ENCODE results near the gene CHST5. TPM values are rescaled to one million over a fixed set of nuclear protein-coding genes. Genes with fewer than 3 reads are reported as not detected.
A peak's percentile ranks its signal among the peaks of the same experiment; 100 is the strongest.

CHST5 gene
- total RNA-seq (under 1 TPM; 0.14 to 0.45 (median 0.16) TPM), polyA plus RNA-seq (0.11 TPM)
- long read RNA-seq, donor 1, partial matches to known transcripts, result 0 of 1 reads
- long read RNA-seq, donor 1, other reads (novel, unspliced or antisense), result 0 of 1 reads
- long read RNA-seq, donor 2, result 0 reads
- long read RNA-seq, donor 3, result 0 reads
- long read RNA-seq, donor 4, result 0 reads

DNA sequence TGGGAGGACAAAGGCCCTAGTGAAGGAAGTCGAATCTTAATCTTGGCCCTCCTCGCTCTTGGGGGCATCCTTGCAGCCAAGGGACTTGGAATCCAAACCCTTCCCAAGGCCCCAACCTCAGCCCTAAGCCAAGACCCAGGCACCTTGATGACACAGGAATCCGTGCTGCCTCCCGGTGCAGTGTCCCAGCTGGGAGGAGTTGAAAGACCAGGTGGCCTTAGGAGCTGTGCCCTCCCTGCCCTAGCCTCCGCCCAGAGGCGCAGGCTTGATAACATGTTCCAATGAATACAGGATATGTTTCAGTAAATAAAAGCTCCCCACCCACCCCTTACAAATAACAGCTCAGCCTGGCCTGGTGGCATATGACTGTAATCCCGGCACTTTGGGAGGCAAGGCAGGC is at the start of gene CHST5:
TSS of gene CHST5 (minus strand) at position 208 of the 400 bp plus-strand sequence. CDS start 5,724 bp downstream, outside the sequence.
- no peaks in the 10 kb centered on the region for H3K27me3 ChIP-seq (ENCODE audit: control insufficient read depth, insufficient read depth)
- no peaks in the 10 kb centered on the region for H3K9me3 ChIP-seq (ENCODE audit: control insufficient read depth, low read length)
- no peak within 1 kb of the TSS for H3K4me3 ChIP-seq (ENCODE audit: low read length)
- H3K27ac ChIP-seq (ENCODE audit: low read length), result no peak within 1 kb of the TSS
- no peak for DNase-seq
- H3K4me1 ChIP-seq (ENCODE audit: control insufficient read depth, insufficient read depth, low read length), result no peaks in the 10 kb centered on the region
- WGBS, result 91% methylated on average over 7 of the region's 7 CpGs
- ATAC-seq, result no peak
- intact Hi-C loops (cut with DNase I), result loop anchor here in 2 of 4 donors (10.0 kb wide), 2 partner anchors 51 to 61 kb away; no protein-coding TSS in a partner anchor

DNA sequence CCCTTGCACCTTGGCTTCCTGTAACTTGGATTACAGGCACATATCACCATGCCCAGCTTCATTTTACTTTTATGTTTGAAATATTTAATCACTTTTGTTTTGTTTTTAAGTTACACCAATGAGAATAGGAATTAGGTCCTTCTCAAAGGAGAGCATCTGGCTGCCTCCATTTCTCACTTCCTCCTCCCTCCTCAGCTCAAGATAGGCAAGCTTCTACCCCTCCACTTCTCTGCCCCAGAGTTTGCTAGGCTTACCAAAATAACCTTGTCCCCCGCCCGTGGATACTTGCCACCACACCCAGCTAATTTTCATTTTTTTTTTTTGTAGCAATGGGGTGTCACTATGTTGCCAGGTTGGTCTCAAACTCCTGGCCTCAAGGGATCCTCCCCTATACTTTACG is 48.2 kb upstream of the CHST5 start:
- Histone ChIP-seq H3K4me3 (ENCODE audit: low read length) (no peak overlapping the region), H3K27ac (ENCODE audit: low read length) (no peak overlapping the region), H3K9me3 (ENCODE audit: control insufficient read depth, low read length) (no peaks in the 10 kb centered on the region), H3K27me3 (ENCODE audit: control insufficient read depth, insufficient read depth) (no peaks in the 10 kb centered on the region), H3K4me1 (ENCODE audit: control insufficient read depth, insufficient read depth, low read length) (no peaks in the 10 kb centered on the region)
- ATAC-seq, result no peak
- WGBS, result 71% methylated on average over 3 of the region's 3 CpGs
- intact Hi-C loops (cut with DNase I), result no loop called here
- DNase-seq, result no peak

DNA sequence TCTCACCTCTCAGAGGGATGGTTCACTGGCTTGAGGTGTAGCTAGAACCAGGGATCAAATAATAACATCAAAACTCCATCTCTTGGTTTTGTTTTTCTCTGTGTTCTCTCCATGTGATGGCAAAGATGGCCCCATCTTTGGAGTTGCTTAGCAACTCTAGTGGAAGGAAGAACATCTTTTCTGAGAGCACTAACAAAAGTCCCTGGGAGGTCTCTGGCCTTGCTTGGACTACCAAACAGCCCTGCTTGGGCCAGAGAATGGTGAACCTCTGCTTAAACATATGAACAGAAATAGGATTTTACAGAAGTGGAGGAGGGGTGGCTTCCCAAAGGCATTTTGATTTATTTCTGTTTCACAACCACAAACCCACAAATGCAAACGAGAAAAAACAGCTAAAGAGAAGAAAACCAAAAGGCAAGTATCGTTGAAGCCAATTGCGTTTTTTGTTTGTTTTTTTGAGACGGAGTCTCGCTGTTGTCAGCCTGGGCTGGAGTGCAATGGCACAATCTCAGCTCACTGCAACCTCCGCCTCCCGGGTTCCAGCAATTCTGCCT is 43.5 kb upstream of the CHST5 start:
- intact Hi-C loops (cut with DNase I), result no loop called here
- H3K4me3 ChIP-seq (ENCODE audit: low read length), result no peak overlapping the region
- H3K4me1 ChIP-seq (ENCODE audit: control insufficient read depth, insufficient read depth, low read length), result no peaks in the 10 kb centered on the region
- ATAC-seq (no peak), DNase-seq (no peak)
- no peak overlapping the region for H3K27ac ChIP-seq (ENCODE audit: low read length)
- H3K9me3 ChIP-seq (ENCODE audit: control insufficient read depth, low read length), result no peaks in the 10 kb centered on the region
- 87% methylated on average over 7 of the region's 7 CpGs for WGBS
- H3K27me3 ChIP-seq (ENCODE audit: control insufficient read depth, insufficient read depth), result no peaks in the 10 kb centered on the region

DNA sequence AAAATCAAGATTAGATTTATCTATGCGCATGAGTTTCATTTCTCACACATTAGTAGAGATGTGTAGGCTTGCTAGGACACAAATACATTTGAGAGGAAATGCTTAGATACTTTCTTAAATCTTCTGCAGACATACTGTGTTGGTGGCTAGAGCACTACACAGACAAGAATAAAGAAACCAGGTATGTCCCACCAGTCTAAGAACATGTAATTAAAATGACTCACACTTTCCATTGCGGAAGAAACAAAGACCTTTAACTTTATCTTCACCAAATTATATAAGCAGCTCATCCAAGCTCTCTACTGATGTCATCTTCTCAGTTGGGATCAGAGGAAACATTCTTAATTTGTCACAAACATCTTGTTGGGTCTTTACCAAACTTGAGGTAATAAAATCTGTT is 42.8 kb upstream of the CHST5 start:
- DNase-seq, result no peak
- intact Hi-C loops (cut with DNase I), result no loop called here
- H3K4me1 ChIP-seq (ENCODE audit: control insufficient read depth, insufficient read depth, low read length), result no peaks in the 10 kb centered on the region
- no peaks in the 10 kb centered on the region for H3K9me3 ChIP-seq (ENCODE audit: control insufficient read depth, low read length)
- WGBS, result 91% methylated on average over 2 of the region's 2 CpGs
- no peak overlapping the region for H3K27ac ChIP-seq (ENCODE audit: low read length)
- no peaks in the 10 kb centered on the region for H3K27me3 ChIP-seq (ENCODE audit: control insufficient read depth, insufficient read depth)
- H3K4me3 ChIP-seq (ENCODE audit: low read length), result no peak overlapping the region
- ATAC-seq, result no peak

DNA sequence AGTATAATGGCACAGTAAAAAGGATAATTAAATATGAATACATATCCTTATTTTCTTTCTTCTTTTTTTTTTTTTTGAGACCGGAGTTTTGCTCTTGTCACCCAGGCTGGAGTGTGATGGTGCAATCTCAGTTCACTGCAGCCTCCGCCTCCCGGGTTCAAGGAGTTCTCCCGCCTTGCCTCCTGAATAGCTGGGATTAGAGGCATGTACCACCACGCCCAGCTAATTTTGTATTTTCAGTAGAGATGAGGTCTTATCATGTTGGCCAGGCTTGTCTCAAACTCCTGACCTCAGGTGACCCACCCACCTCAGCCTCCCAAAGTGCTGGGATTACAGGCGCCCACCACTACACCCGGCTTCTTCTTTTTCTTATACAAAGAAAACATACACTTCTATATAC is 42.3 kb upstream of the CHST5 start:
- intact Hi-C loops (cut with DNase I), result no loop called here
- no peaks in the 10 kb centered on the region for H3K4me1 ChIP-seq (ENCODE audit: control insufficient read depth, insufficient read depth, low read length)
- WGBS, result 89% methylated on average over 7 of the region's 7 CpGs
- no peak overlapping the region for H3K4me3 ChIP-seq (ENCODE audit: low read length)
- no peak for ATAC-seq
- no peak overlapping the region for H3K27ac ChIP-seq (ENCODE audit: low read length)
- no peak for DNase-seq
- H3K9me3 ChIP-seq (ENCODE audit: control insufficient read depth, low read length), result no peaks in the 10 kb centered on the region
- no peaks in the 10 kb centered on the region for H3K27me3 ChIP-seq (ENCODE audit: control insufficient read depth, insufficient read depth)

DNA sequence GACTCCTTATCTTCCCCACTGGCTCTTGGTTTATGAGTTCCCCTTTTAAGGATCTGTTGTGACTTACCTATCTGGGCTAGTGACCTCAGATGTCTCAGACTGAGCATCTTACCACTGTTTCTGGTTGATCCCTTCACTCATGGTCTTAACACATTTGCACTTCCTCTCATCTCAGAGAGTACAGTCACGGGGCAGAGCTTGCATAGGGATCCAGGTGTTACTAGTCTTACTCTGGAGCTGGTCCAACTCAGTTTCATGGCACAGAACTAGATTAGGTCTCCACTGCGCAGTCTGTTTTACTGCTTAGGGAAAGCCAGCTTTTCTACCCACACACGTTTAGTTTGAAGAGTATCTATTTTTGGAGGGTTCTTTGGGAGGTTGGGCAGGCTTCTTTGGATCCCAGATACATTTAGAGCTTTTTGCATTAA is 40.5 kb upstream of the CHST5 start:
- Histone ChIP-seq H3K27ac (ENCODE audit: low read length) (no peak overlapping the region), H3K9me3 (ENCODE audit: control insufficient read depth, low read length) (no peaks in the 10 kb centered on the region), H3K27me3 (ENCODE audit: control insufficient read depth, insufficient read depth) (no peaks in the 10 kb centered on the region), H3K4me3 (ENCODE audit: low read length) (no peak overlapping the region), H3K4me1 (ENCODE audit: control insufficient read depth, insufficient read depth, low read length) (peaks cover 3% of the 10 kb centered on the region)
- intact Hi-C loops (cut with DNase I), result no loop called here
- DNase-seq (no peak), ATAC-seq (no peak)
- 48% methylated on average over 3 of the region's 3 CpGs for WGBS

DNA sequence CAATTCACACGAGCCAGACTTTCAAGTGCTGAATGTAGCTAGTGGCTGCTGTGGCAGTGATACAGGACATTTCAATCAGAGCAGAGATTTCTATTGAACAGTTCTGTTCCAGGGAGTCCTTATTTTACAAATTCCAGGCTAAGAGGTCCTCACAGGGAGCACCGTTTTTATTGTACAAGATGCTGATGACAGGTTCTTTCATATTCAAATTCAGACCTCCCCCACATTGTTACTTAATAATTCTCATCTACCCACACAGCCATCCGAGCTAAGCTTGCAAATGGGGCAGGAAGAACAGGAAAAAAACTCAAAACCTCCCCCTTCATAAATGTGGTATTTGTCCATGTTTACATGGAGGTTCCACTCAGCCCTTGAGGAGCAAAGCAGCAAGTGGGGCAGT is 40.0 kb upstream of the CHST5 start:
- 54% methylated on average over 3 of the region's 3 CpGs for WGBS
- H3K4me3 ChIP-seq (ENCODE audit: low read length), result no peak overlapping the region
- intact Hi-C loops (cut with DNase I), result no loop called here
- no peaks in the 10 kb centered on the region for H3K9me3 ChIP-seq (ENCODE audit: control insufficient read depth, low read length)
- no peak for ATAC-seq
- no peaks in the 10 kb centered on the region for H3K27me3 ChIP-seq (ENCODE audit: control insufficient read depth, insufficient read depth)
- no peak overlapping the region for H3K27ac ChIP-seq (ENCODE audit: low read length)
- DNase-seq, result no peak
- peaks cover 3% of the 10 kb centered on the region for H3K4me1 ChIP-seq (ENCODE audit: control insufficient read depth, insufficient read depth, low read length)

DNA sequence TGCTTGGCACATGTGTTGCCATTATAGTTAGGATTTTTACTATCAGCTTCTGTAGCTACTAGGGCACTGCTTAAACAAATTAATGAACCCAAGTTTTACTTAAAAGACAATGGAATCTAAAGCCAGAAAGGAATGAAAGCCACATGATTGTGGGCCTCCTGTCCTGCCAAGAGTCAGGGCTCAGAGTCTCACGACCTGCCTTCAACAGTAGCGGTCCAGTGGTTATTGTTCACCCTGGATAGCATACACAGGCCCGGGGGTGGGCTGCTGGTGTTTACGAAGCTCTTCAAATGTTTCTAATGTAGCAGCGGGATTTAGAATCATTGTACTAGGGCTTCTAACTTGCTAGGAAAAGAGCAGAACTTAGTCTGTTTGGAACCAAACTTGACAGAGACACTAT is 38.0 kb upstream of the CHST5 start:
- no peaks in the 10 kb centered on the region for H3K27me3 ChIP-seq (ENCODE audit: control insufficient read depth, insufficient read depth)
- DNase-seq (no peak), ATAC-seq (no peak)
- peaks cover 8% of the 10 kb centered on the region for H3K4me1 ChIP-seq (ENCODE audit: control insufficient read depth, insufficient read depth, low read length)
- H3K4me3 ChIP-seq (ENCODE audit: low read length), result no peak overlapping the region
- 79% methylated on average over 5 of the region's 5 CpGs for WGBS
- no peak overlapping the region for H3K27ac ChIP-seq (ENCODE audit: low read length)
- H3K9me3 ChIP-seq (ENCODE audit: control insufficient read depth, low read length), result no peaks in the 10 kb centered on the region
- intact Hi-C loops (cut with DNase I), result no loop called here

DNA sequence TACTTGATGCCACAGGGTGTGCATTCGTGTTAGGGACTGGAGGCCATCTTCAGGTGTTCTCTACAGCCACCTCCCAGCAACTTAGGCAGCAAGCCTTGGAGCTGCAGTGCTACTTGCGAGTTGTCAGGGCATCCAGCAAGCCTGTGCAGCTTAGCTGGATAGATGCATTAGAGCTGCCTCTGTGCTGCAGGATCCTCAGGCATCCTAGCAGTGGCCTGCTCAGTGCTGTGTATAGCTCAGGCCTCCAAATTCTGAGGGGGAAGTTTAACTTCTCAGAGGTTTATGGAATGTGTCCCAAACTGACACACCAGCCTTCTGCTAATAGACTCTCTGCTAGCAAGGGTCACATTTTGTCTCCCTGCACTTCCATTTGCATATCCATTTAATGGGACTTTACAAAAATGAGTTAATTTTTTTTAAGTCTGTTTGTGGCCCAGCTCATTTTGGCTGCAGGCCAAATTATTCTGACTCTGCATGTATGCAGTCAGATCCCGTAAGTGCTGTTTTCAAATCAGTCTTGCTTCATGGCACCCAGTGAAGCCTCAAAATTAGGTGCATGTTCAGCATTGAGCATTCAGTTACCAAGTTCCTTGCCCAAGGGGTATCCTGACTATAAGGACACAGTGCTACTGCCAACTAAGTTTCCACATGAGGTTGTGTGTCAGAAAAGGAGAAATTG is 37.1 kb upstream of the CHST5 start:
- Histone ChIP-seq H3K27me3 (ENCODE audit: control insufficient read depth, insufficient read depth) (no peaks in the 10 kb centered on the region), H3K4me3 (ENCODE audit: low read length) (no peak overlapping the region), H3K27ac (ENCODE audit: low read length) (no peak overlapping the region), H3K9me3 (ENCODE audit: control insufficient read depth, low read length) (no peaks in the 10 kb centered on the region), H3K4me1 (ENCODE audit: control insufficient read depth, insufficient read depth, low read length) (peaks cover 10% of the 10 kb centered on the region)
- intact Hi-C loops (cut with DNase I), result no loop called here
- 66% methylated on average over 3 of the region's 3 CpGs for WGBS
- DNase-seq (no peak), ATAC-seq (no peak)

DNA sequence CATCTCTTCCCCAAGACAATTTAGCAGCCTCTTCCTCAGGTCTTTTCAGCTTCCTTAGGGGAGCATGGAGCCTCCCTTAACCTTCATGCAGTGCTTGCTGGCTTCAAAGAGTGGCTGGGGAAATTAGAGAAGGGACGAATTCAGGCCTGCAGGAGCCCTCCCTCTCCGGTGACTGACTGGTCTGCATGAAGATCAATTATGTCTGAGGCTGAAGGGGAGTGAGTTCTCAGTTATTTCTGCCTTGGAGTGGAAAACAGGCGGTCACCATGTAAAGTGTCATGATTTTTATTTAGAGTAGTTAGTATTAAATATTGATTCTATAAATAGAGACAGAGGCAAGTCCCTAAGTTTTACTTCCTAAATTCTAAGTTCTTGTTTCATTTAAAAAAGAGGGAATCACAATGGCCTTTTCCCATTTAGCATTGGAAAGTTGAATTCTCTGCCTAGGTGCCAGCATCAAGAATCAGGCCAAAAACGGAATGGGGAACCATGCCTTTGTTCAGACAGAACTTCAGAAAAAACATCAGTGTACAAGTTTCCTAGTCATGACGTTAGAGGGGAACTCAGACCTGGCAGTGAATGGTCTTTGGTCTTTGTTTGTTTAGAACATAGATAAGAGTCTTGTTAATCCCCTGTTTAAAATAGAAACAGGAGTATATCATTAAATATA is 34.6 kb upstream of the CHST5 start:
- DNase-seq, result no peak
- 40% methylated on average over 5 of the region's 5 CpGs for WGBS
- intact Hi-C loops (cut with DNase I), result no loop called here
- ATAC-seq, result no peak
- no peaks in the 10 kb centered on the region for H3K9me3 ChIP-seq (ENCODE audit: control insufficient read depth, low read length)
- peak overlapping the region; percentile 58 for H3K27ac ChIP-seq (ENCODE audit: low read length)
- no peak overlapping the region for H3K4me3 ChIP-seq (ENCODE audit: low read length)
- peaks cover 20% of the 10 kb centered on the region for H3K4me1 ChIP-seq (ENCODE audit: control insufficient read depth, insufficient read depth, low read length)
- no peaks in the 10 kb centered on the region for H3K27me3 ChIP-seq (ENCODE audit: control insufficient read depth, insufficient read depth)

DNA sequence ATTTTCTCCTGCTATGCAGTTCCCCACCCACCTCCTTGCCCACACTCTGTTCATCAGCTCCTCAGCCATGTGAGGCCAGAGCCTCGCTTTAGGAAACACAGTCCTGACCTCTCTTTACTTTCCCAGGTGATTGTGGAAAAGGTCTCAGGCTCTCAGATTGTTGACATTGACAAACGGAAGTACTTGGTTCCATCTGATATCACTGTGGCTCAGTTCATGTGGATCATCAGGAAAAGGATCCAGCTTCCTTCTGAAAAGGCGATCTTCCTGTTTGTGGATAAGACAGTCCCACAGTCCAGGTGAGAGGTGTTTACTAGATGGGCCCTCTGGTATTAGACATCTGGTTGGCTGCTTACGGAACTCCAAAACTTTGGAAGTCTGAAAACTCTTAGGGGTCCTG is 32.0 kb upstream of the CHST5 start:
- DNase-seq (no peak), ATAC-seq (no peak)
- no peaks in the 10 kb centered on the region for H3K27me3 ChIP-seq (ENCODE audit: control insufficient read depth, insufficient read depth)
- no peaks in the 10 kb centered on the region for H3K9me3 ChIP-seq (ENCODE audit: control insufficient read depth, low read length)
- H3K4me1 ChIP-seq (ENCODE audit: control insufficient read depth, insufficient read depth, low read length), result peaks cover 19% of the 10 kb centered on the region
- 66% methylated on average over 4 of the region's 4 CpGs for WGBS
- H3K27ac ChIP-seq (ENCODE audit: low read length), result no peak overlapping the region
- intact Hi-C loops (cut with DNase I), result loop anchor here in 1 of 4 donors (10.0 kb wide), 1 partner anchor 57 kb away; the partner anchor contains the start of gene ADAT1
- no peak overlapping the region for H3K4me3 ChIP-seq (ENCODE audit: low read length)

Measured in right cardiac atrium (tissue), 5 donors.